H1 (cell line): ENCODE measurements around the gene NAA40.

Experiments
- CTCF ChIP-seq, 3 experiments: IDR thresholded peaks; 1 replicate in 2 of 3; 2 replicates in 1 of 3; pipeline versions ENCODE4 v1.5.1 to v1.6.1; 2011; ENCODE audit warnings: low read length in 3 of 3, mild to moderate bottlenecking in 3 of 3, inconsistent platforms in 2 of 3, low read depth in 1 of 3, moderate library complexity in 1 of 3; ENCODE audit not compliant: insufficient read depth in 1 of 3; ENCODE audit errors: control extremely low read depth in 1 of 3
- EZH2 ChIP-seq: fragments of 200-600 bp; sonication (generic); IDR thresholded peaks from 2 replicates; pipeline ENCODE4 v1.7.1; 2012; ENCODE audit warnings: low read depth, mild to moderate bottlenecking, moderate library complexity, low read length, inconsistent platforms; ENCODE audit not compliant: severe bottlenecking
- FOSL1 ChIP-seq: IDR thresholded peaks from 2 replicates; pipeline ENCODE4 v1.6.1; 2011; ENCODE audit warnings: mild to moderate bottlenecking, low read depth, low read length, moderate library complexity; ENCODE audit not compliant: insufficient read depth
- POLR2A ChIP-seq, 2 experiments: IDR thresholded peaks; 1 replicate in 1 of 2; 2 replicates in 1 of 2; pipeline ENCODE4 v1.6.1; 2011; ENCODE audit warnings: low read depth in 2 of 2, low read length in 2 of 2, mild to moderate bottlenecking in 2 of 2; ENCODE audit errors: control extremely low read depth in 1 of 2
- SIN3A ChIP-seq, 2 experiments: IDR thresholded peaks in 1 of 2; conservative IDR thresholded peaks in 1 of 2; 2 replicates each; pipeline ENCODE4 v1.6.1; 2011 to 2012; ENCODE audit warnings: low read length in 2 of 2, improper control_type of control experiment in 1 of 2, low read depth in 1 of 2, mild to moderate bottlenecking in 1 of 2

DNA sequence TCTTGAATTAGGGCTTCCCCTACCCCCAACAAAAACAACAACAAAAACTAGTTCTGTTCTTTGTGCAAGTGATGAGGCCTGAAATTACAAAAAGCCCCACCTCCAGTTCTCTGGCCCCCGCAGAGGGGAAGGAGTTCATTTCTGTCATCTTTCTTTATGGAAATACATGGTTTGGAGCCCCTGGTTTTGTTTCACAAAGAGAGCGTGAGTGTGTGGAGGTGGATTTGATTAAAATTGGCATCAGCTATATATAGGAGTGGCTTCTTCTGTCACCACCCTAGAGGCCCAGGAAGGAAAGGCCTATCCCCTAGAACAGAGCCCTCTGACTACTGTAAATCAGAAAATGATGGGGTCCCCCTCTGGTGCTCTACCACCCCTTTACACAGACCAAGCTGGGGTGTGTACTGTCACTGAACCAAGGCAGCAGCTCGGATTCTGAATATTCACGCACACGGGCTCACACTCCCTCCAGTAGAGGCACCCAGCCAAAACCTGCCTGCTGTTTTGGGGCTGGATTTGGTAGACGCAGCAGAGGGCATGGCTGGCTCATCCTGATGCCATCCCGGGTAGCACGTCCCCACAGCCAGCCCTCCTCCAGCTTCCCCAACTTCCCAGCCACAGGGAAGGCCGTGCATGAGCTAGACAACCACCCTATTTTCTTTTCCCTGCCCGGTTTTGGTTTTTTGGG lies 41.2 kb upstream of the NAA40 start:
- no peak for TF ChIP-seq EZH2
- TF ChIP-seq POLR2A (IDR thresholded peaks at IDR 0.05; ENCODE audit: control extremely low read depth in 1 of 2, low read depth in 2 of 2, low read length in 2 of 2), result no peak
- TF ChIP-seq CTCF (IDR thresholded peaks at IDR 0.05; ENCODE audit: control extremely low read depth in 1 of 3, insufficient read depth in 1 of 3, low read depth in 1 of 3, low read length in 3 of 3), result no peak
- TF ChIP-seq SIN3A (conservative IDR thresholded peaks at IDR 0.05 in 1 of 2, IDR thresholded peaks at IDR 0.05 in 1 of 2; ENCODE audit: low read depth in 1 of 2, low read length in 2 of 2), result no peak
- no peak for TF ChIP-seq FOSL1
